HepG2 (cell line): ENCODE data around the gene SHISAL1. TPM values are rescaled to one million over a fixed set of nuclear protein-coding genes. Genes with fewer than 3 reads are reported as not detected.

Experiments
- ATAC-seq: fragments of 200-7000 bp; cut with Tn5 transposase; 3 replicates; pipeline ENCODE4 v1.9.1; 2020; ENCODE audit warnings: mild to moderate bottlenecking, moderate library complexity
- BruUV-seq: library from RNA; stranded (reverse); fragments of 400-500 nt; replicated peaks from 2 replicates; lab custom pipeline; 2021; lab: Mats Ljungman, UMichigan
- CTCF ChIA-PET: fragments of 300-600 bp; formaldehyde crosslinking; extraction: SDS; loops from one replicate; lab custom pipeline; 2021; ENCODE audit warnings: low total read pairs, inconsistent platforms, low intra/inter-chr PET ratio; lab: Yijun Ruan, JAX
- POLR2A ChIA-PET: fragments of 350-600 bp; sonication (Branson Sonifier 250); formaldehyde crosslinking; loops from one replicate; lab custom pipeline; 2020; ENCODE audit warnings: antibody characterized with exemption, inconsistent platforms; lab: Yijun Ruan, JAX
- DNase-seq: peaks from one replicate; pipeline ENCODE4 v3.0.0-alpha.2; 2015; ENCODE audit warnings: low spot score
- FAIRE-seq: peaks from 3 replicates; lab custom pipeline; 2011; peaks lifted over from hg19 to GRCh38; lab: Jason Lieb, UNC
- H2AFZ ChIP-seq: one replicate; pipeline ENCODE4 v1.6.1; 2011; ENCODE audit warnings: low read length, inconsistent platforms
- H3K27ac ChIP-seq: fragments of 300-600 bp; 3 replicates; pipeline ENCODE4 v1.8.0; 2011; ENCODE audit warnings: mixed run types, mild to moderate bottlenecking, mixed read lengths, low read length, inconsistent platforms; ENCODE audit not compliant: insufficient read depth; ENCODE audit errors: extremely low read length
- H3K27me3 ChIP-seq, 2 experiments: fragments of 200-600 bp in 1 of 2; 2 replicates in 1 of 2; 3 replicates in 1 of 2; pipeline versions ENCODE4 v1.6.0 to v1.8.0; 2011; ENCODE audit warnings: low read length in 2 of 2, mild to moderate bottlenecking in 2 of 2, moderate library complexity in 2 of 2, inconsistent platforms in 1 of 2; ENCODE audit not compliant: insufficient read depth in 2 of 2, control insufficient read depth in 1 of 2
- H3K36me3 ChIP-seq, 2 experiments: fragments of 200-600 bp in 1 of 2; replicated peaks in 1 of 2; 2 replicates in 1 of 2; 3 replicates in 1 of 2; pipeline versions ENCODE4 v1.5.1 to v1.8.0; 2011; ENCODE audit warnings: low read length in 2 of 2, inconsistent platforms in 1 of 2; ENCODE audit not compliant: insufficient read depth in 2 of 2, control insufficient read depth in 1 of 2
- H3K4me1 ChIP-seq: 2 replicates; pipeline ENCODE4 v1.5.1; 2012; ENCODE audit warnings: low read length, inconsistent platforms; ENCODE audit not compliant: insufficient read depth
- H3K4me2 ChIP-seq: 2 replicates; pipeline ENCODE4 v1.6.0; 2011; ENCODE audit warnings: low read depth, low read length, inconsistent platforms
- H3K4me3 ChIP-seq, 3 experiments: fragments of 200-600 bp in 1 of 3; sonication (generic), shearing (Covaris generic) in 1 of 3; replicated peaks in 1 of 3; 2 replicates each; pipeline ENCODE4 v1.5.1; 2011 to 2016; ENCODE audit warnings: low read length in 3 of 3, inconsistent platforms in 2 of 3, low read depth in 2 of 3, mild to moderate bottlenecking in 2 of 3, control low read depth in 1 of 3, mixed read lengths in 1 of 3; ENCODE audit not compliant: insufficient read depth in 1 of 3
- H3K79me2 ChIP-seq: one replicate; pipeline ENCODE4 v1.6.1; 2011; ENCODE audit warnings: low read length, inconsistent platforms; ENCODE audit not compliant: insufficient read depth
- H3K9ac ChIP-seq: 2 replicates; pipeline ENCODE4 v1.6.0; 2011; ENCODE audit warnings: mild to moderate bottlenecking, low read depth, low read length, inconsistent platforms; ENCODE audit not compliant: insufficient read depth
- H3K9me3 ChIP-seq: 2 replicates; pipeline ENCODE4 v1.5.1; 2012; ENCODE audit warnings: mild to moderate bottlenecking, low read length
- H4K20me1 ChIP-seq: 2 replicates; pipeline ENCODE4 v1.6.0; 2011; ENCODE audit warnings: inconsistent platforms, mild to moderate bottlenecking, low read length, moderate library complexity; ENCODE audit not compliant: insufficient read depth
- ARID3A ChIP-seq: IDR thresholded peaks from 2 replicates; pipeline ENCODE4 v1.6.1; 2012; ENCODE audit warnings: low read depth, low read length, improper control_type of control experiment
- CEBPB ChIP-seq: IDR thresholded peaks from 2 replicates; pipeline ENCODE4 v1.6.1; 2011; ENCODE audit warnings: low read depth, low read length, improper control_type of control experiment, borderline replicate concordance
- CHD4 ChIP-seq: fragments of 200-600 bp; sonication (generic); IDR thresholded peaks from 2 replicates; pipeline ENCODE4 v1.7.0; 2017; ENCODE audit warnings: mild to moderate bottlenecking, low read length, borderline replicate concordance
- DNMT3B ChIP-seq: conservative IDR thresholded peaks from 2 replicates; pipeline ENCODE4 v1.6.1; 2016; ENCODE audit warnings: missing biosample characterization, control low read depth
- GATA4 ChIP-seq: sonication (generic); IDR thresholded peaks from 2 replicates; pipeline ENCODE4 v1.6.1; 2016; ENCODE audit warnings: antibody characterized with exemption, low read depth, borderline replicate concordance
- GTF2F1 ChIP-seq: fragments of 150-350 bp; IDR thresholded peaks from 2 replicates; pipeline ENCODE4 v1.6.1; 2014; ENCODE audit warnings: low read length
- HNF4A ChIP-seq: sonication (generic); formaldehyde crosslinking; IDR thresholded peaks from 2 replicates; pipeline ENCODE4 v1.4.0; 2020; ENCODE audit warnings: missing genetic modification reagents
- JARID2 ChIP-seq: sonication (generic); formaldehyde crosslinking; IDR thresholded peaks from 2 replicates; pipeline ENCODE4 v1.8.1; 2023; ENCODE audit warnings: missing genetic modification reagents, inconsistent platforms; ENCODE audit not compliant: insufficient replicate concordance
- PAX8 ChIP-seq: sonication (generic); formaldehyde crosslinking; IDR thresholded peaks from 2 replicates; pipeline ENCODE4 v1.8.0; 2022; ENCODE audit warnings: mild to moderate bottlenecking, missing genetic modification reagents, borderline replicate concordance
- XRCC5 ChIP-seq: fragments of 200-400 bp; formaldehyde crosslinking; optimal IDR thresholded peaks from 2 replicates; pipeline ENCODE3; 2017; ENCODE audit warnings: mild to moderate bottlenecking, low read length
- YEATS4 ChIP-seq: sonication (generic); formaldehyde crosslinking; IDR thresholded peaks from 2 replicates; pipeline ENCODE4 v1.4.0; 2020; ENCODE audit warnings: missing genetic modification reagents, borderline replicate concordance
- ZBTB39 ChIP-seq: sonication (generic); formaldehyde crosslinking; IDR thresholded peaks from 2 replicates; pipeline ENCODE4 v1.5.0; 2020; ENCODE audit warnings: missing genetic modification reagents
- ZBTB44 ChIP-seq: sonication (generic); formaldehyde crosslinking; IDR thresholded peaks from 2 replicates; pipeline ENCODE4 v1.4.0; 2020; ENCODE audit warnings: missing genetic modification reagents
- ZNF292 ChIP-seq: sonication (generic); formaldehyde crosslinking; IDR thresholded peaks from 2 replicates; pipeline ENCODE4 v1.8.1; 2022; ENCODE audit warnings: mild to moderate bottlenecking, low read depth, missing genetic modification reagents, borderline replicate concordance
- ZNF343 ChIP-seq: sonication (generic); formaldehyde crosslinking; IDR thresholded peaks from 2 replicates; pipeline ENCODE4 v1.4.0; 2020; ENCODE audit warnings: mild to moderate bottlenecking, missing genetic modification reagents
- ZNF558 ChIP-seq: sonication (generic); formaldehyde crosslinking; IDR thresholded peaks from 2 replicates; pipeline ENCODE4 v1.9.0; 2022; ENCODE audit warnings: mild to moderate bottlenecking, missing genetic modification reagents, borderline replicate concordance
- ZNF678 ChIP-seq: sonication (generic); formaldehyde crosslinking; IDR thresholded peaks from 2 replicates; pipeline ENCODE4 v1.4.0; 2020; ENCODE audit warnings: mild to moderate bottlenecking, missing genetic modification reagents
- ZNF879 ChIP-seq: sonication (generic); formaldehyde crosslinking; IDR thresholded peaks from 2 replicates; pipeline ENCODE4 v1.8.1; 2023; ENCODE audit warnings: missing genetic modification reagents
- WGBS: methylation state at CpG from one replicate; pipeline ENCODE4 v1.1.6; 2017; ENCODE audit warnings: low lambda C conversion rate; 5-methylcytosine and 5-hydroxymethylcytosine counted together
- in situ Hi-C: cut with HindIII; loops from 2 replicates; pipeline ENCODE4 v1.10.0; 2017; ENCODE audit warnings: low pct_unique_long_range_greater_than_20kb; ENCODE audit not compliant: extremely low pct_ligation_motif_present
- intact Hi-C: fragments of 100-400 bp; cut with micrococcal nuclease; formaldehyde crosslinking; loops from one replicate; pipeline ENCODE4 v1.10.0; 2022; ENCODE audit not compliant: unreplicated experiment
- polyA plus RNA-seq, 8 experiments: library from polyadenylated mRNA; depleted of rRNA in 3 of 8; stranded (reverse) in 7 of 8; unstranded in 1 of 8; fragments of >200 nt; fragmentation: Illumina TruSeq in 4 of 8; extraction: Trizol in 4 of 8; gene quantifications; 2 replicates each; pipeline versions ENCODE4 v1.2.1 to v1.2.3, GENCODE V29; 2011 to 2016; ENCODE audit warnings: low read depth in 4 of 8, missing spikeins in 1 of 8, mixed read lengths in 1 of 8; ENCODE audit not compliant: insufficient read depth in 1 of 8
- total RNA-seq, 5 experiments: library from RNA; depleted of rRNA; stranded (reverse); fragments of >200 nt; fragmentation: Illumina TruSeq; extraction: Trizol; gene quantifications; 2 replicates each; pipeline ENCODE4 v1.2.3, GENCODE V29; 2016; ENCODE audit warnings: low read depth in 1 of 5
- TF ChIP-seq, protein P1 (sequence below): sonication (generic); formaldehyde crosslinking; IDR thresholded peaks from 2 replicates; pipeline ENCODE4 v1.4.0; 2020; ENCODE audit warnings: missing genetic modification reagents

Gene SHISAL1
- total and polyA plus RNA-seq, 2 of the 13 experiments (the other 11 are each of a cell fraction or from before 2014, with no cell fraction given), result not detected

DNA sequence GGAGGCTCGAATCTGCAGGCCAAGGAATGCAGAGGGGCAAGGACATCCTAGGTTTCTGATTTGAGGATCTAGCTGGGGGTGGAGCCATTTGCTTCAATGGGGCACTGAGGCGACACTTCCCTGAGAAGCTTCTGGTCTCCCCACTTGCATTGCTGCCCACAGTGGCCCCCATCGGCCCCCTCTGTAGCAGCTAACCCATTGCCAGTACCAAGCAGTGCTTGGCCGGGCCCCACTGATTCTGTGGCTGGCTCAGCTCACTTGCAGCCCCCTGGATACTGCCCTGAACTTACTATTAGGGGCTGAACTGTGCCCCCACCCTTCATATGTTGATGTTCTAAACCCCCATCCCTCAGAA is 42.9 kb upstream of the SHISAL1 start (continued):
- TF ChIP-seq PAX8 (no peak), ZNF879 (CRISPR knock-in tag) (no peak), JARID2 (no peak), ZNF558 (CRISPR knock-in tag) (no peak), ZBTB39 (CRISPR knock-in tag) (no peak), ARID3A (no peak), DNMT3B (CRISPR knock-in tag) (no peak)
- TF ChIP-seq, protein P1, sequence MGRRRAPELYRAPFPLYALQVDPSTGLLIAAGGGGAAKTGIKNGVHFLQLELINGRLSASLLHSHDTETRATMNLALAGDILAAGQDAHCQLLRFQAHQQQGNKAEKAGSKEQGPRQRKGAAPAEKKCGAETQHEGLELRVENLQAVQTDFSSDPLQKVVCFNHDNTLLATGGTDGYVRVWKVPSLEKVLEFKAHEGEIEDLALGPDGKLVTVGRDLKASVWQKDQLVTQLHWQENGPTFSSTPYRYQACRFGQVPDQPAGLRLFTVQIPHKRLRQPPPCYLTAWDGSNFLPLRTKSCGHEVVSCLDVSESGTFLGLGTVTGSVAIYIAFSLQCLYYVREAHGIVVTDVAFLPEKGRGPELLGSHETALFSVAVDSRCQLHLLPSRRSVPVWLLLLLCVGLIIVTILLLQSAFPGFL, result no peak
- TF ChIP-seq, all 625 proteins: peak for 0

DNA sequence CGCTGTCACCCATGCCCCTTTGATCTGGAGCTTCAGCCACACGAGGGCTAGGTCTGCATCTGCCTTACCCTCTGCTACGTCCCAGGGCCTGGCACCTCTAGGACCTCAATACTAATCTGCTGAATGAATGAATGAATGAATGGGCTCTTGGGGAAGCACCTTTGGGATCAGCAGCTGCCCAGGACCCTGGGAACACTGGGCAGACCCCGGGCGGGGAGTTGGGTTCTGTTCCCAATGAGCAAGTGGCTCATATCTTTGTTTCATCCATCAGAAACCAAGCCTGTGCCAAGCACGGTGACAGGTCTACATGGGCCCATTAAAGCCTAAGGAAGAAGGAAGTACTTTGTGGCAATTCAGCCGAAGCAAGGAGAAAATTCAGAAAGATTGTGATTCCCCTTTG is 41.5 kb upstream of the SHISAL1 start:
- Histone ChIP-seq H3K27me3 (peaks cover 5 to 37% of the 10 kb centered on the region in 2 experiments; a peak in 4 of 5 replicates), H3K4me2 (no peak overlapping the region), H3K4me1 (no peaks in the 10 kb centered on the region), H4K20me1 (no peaks in the 10 kb centered on the region), H3K4me3 (no peak overlapping the region), H3K9ac (no peak overlapping the region), H3K79me2 (no peaks in the 10 kb centered on the region), H2AFZ (no peak overlapping the region), H3K27ac (no peak overlapping the region), H3K9me3 (no peaks in the 10 kb centered on the region), H3K36me3 (no peaks in the 10 kb centered on the region)
- ATAC-seq (no peak), FAIRE-seq (no peak), DNase-seq (no peak)
- POLR2A ChIA-PET, result no interaction called here
- intact Hi-C loops (no loop called here), in situ Hi-C loops (loop anchor here (10.0 kb wide), 1 partner anchor 271 kb away; no protein-coding TSS in a partner anchor)
- BruUV-seq, result no TSS peak
- CTCF ChIA-PET, result no interaction called here
- 3% methylated on average over 7 of the region's 7 CpGs for WGBS
- no peak for TF ChIP-seq ZNF292
- no peak for TF ChIP-seq XRCC5
- TF ChIP-seq ZNF678 (CRISPR knock-in tag), result no peak
- no peak for TF ChIP-seq JARID2
- no peak for TF ChIP-seq GTF2F1
- TF ChIP-seq GATA4, result no peak
- TF ChIP-seq CEBPB, result no peak
- TF ChIP-seq ZBTB44, result no peak
- no peak for TF ChIP-seq ZNF343 (CRISPR knock-in tag)
- no peak for TF ChIP-seq HNF4A (CRISPR knock-in tag)
- no peak for TF ChIP-seq CHD4
- no peak for TF ChIP-seq YEATS4 (CRISPR knock-in tag)
